Stimulated activated CD8-positive, alpha-beta memory T cell treated with anti-CD3 and anti-CD28 coated beads, Interleukin-12 subunit alpha, Interleukin-12 subunit beta, amount 100 ng/mL, for 4 hours (primary cell): ENCODE data around the gene KRTAP10-4.
"Not testable (repeated sequence)": the region's sequence is repeated elsewhere in the genome, so short reads cannot be mapped to it uniquely, and the experiment has no call there.

ENCODE experiments used
- DNase-seq: peaks from one replicate; pipeline ENCODE4 v3.0.0-alpha.2; 2020; ENCODE audit warnings: low read depth

The KRTAP10-4 gene

GRCh38 chr21:44534688-44535087 is 38.8 kb upstream of the KRTAP10-4 start:
- no peak for DNase-seq

- DNase-seq, result no peak
These were observed 37.6 kb upstream of the KRTAP10-4 start for GRCh38 chr21:44535963-44536362.

GRCh38 chr21:44537930-44538911 is 35.3 kb upstream of the KRTAP10-4 start:
- no peak for DNase-seq

GRCh38 chr21:44539046-44539445 is 34.5 kb upstream of the KRTAP10-4 start:
- DNase-seq, result no peak

GRCh38 chr21:44539991-44540666 is 33.4 kb upstream of the KRTAP10-4 start, which contains the start of gene KRTAP10-1:
Gene KRTAP10-1 (minus strand): TSS chr21:44540195. CDS start chr21:44540150, 45 bp downstream.
- DNase-seq, result no peak

GRCh38 chr21:44540741-44541288 is 32.7 kb upstream of the KRTAP10-4 start:
- DNase-seq, result no peak

- no peak for DNase-seq
These were observed 30.8 kb upstream of the KRTAP10-4 start for GRCh38 chr21:44542716-44543115.

- DNase-seq, result no peak
These were observed 29.0 kb upstream of the KRTAP10-4 start for GRCh38 chr21:44544566-44544965.

GRCh38 chr21:44547656-44548331 is 25.7 kb upstream of the KRTAP10-4 start:
- DNase-seq, result no peak

- DNase-seq, result no peak
These were observed 25.1 kb upstream of the KRTAP10-4 start for GRCh38 chr21:44548381-44548780.

GRCh38 chr21:44548922-44549321 is 24.6 kb upstream of the KRTAP10-4 start:
- DNase-seq, result no peak

GRCh38 chr21:44549525-44550211 is 23.9 kb upstream of the KRTAP10-4 start:
- no peak for DNase-seq

GRCh38 chr21:44550285-44550684 is 23.2 kb upstream of the KRTAP10-4 start:
- DNase-seq, result not testable (repeated sequence)

- no peak for DNase-seq
These were observed 22.7 kb upstream of the KRTAP10-4 start for GRCh38 chr21:44550807-44551206.

GRCh38 chr21:44551340-44551961 is 22.1 kb upstream of the KRTAP10-4 start, which contains the start of gene KRTAP10-2:
Gene KRTAP10-2 (minus strand): TSS chr21:44551505. CDS start chr21:44551458, 47 bp downstream.
- no peak for DNase-seq

- no peak for DNase-seq
These were observed 21.4 kb upstream of the KRTAP10-4 start for GRCh38 chr21:44552136-44552535.

GRCh38 chr21:44552681-44553080 is 20.8 kb upstream of the KRTAP10-4 start:
- DNase-seq, result no peak

- DNase-seq, result no peak
These were observed 18.2 kb upstream of the KRTAP10-4 start for GRCh38 chr21:44555200-44555875.

GRCh38 chr21:44556879-44557278 is 16.6 kb upstream of the KRTAP10-4 start:
- DNase-seq, result no peak
